NCI-H187 (cell line): ENCODE results near the gene HLA-DQB1.
"Not testable (repeated sequence)": the region's sequence is repeated elsewhere in the genome, so short reads cannot be mapped to it uniquely, and the experiment has no call there.

ENCODE experiments used
- DNase-seq, 2 experiments: peaks; one replicate each; lab custom pipeline; 2025; lab: John Stamatoyannopoulos, UW

The HLA-DQB1 gene

GRCh38 chr6:32662099-32662498, 4.4 kb downstream of the HLA-DQB1 start:
- no peak for DNase-seq

- no peak for DNase-seq
Observed at GRCh38 chr6:32659856-32660595, 6.4 kb downstream of the HLA-DQB1 start.

GRCh38 chr6:32658268-32658897, 8.1 kb downstream of the HLA-DQB1 start:
- no peak for DNase-seq

GRCh38 chr6:32657819-32658218, 8.6 kb downstream of the HLA-DQB1 start:
- not testable (repeated sequence) for DNase-seq

- not testable (repeated sequence) for DNase-seq
Observed at GRCh38 chr6:32657329-32657728, 9.1 kb downstream of the HLA-DQB1 start.

- DNase-seq, result no peak
Observed at GRCh38 chr6:32655203-32655710, 11.2 kb downstream of the HLA-DQB1 start.

GRCh38 chr6:32645047-32645703, 21.3 kb downstream of the HLA-DQB1 start:
- no peak for DNase-seq

GRCh38 chr6:32643904-32644303, 22.6 kb downstream of the HLA-DQB1 start:
- DNase-seq, result no peak

- no peak for DNase-seq
Observed at GRCh38 chr6:32642720-32643106, 23.7 kb downstream of the HLA-DQB1 start.

GRCh38 chr6:32641785-32642719, 24.4 kb downstream of the HLA-DQB1 start:
- not testable (repeated sequence) for DNase-seq

- DNase-seq, result no peak
Observed at GRCh38 chr6:32641122-32641521, 25.3 kb downstream of the HLA-DQB1 start.

- DNase-seq, result no peak
Observed at GRCh38 chr6:32639440-32640394, 26.7 kb downstream of the HLA-DQB1 start.

- DNase-seq, result no peak
Observed at GRCh38 chr6:32638532-32639219, 27.8 kb downstream of the HLA-DQB1 start.

GRCh38 chr6:32637883-32638282, 28.6 kb downstream of the HLA-DQB1 start:
- DNase-seq, result no peak

GRCh38 chr6:32637219-32637880, 29.1 kb downstream of the HLA-DQB1 start, which contains the start of gene HLA-DQA1:
HLA-DQA1 (plus strand) TSS chr6:32637406; CDS start chr6:32637459, 53 bp downstream.
- no peak for DNase-seq

- no peak for DNase-seq
Observed at GRCh38 chr6:32635526-32636123, 30.8 kb downstream of the HLA-DQB1 start.

GRCh38 chr6:32629793-32630192, 36.7 kb downstream of the HLA-DQB1 start:
- DNase-seq, result not testable (repeated sequence)

GRCh38 chr6:32627831-32628230, 38.6 kb downstream of the HLA-DQB1 start:
- no peak for DNase-seq

GRCh38 chr6:32627249-32627648, 39.2 kb downstream of the HLA-DQB1 start:
- no peak for DNase-seq
